GM04504 (cell line): Measurements from ENCODE around the gene TMEM258.

ENCODE experiments used
- DNase-seq: peaks from one replicate; pipeline ENCODE4 v3.0.0-alpha.2; 2012; ENCODE audit warnings: low read depth

The TMEM258 gene

DNA sequence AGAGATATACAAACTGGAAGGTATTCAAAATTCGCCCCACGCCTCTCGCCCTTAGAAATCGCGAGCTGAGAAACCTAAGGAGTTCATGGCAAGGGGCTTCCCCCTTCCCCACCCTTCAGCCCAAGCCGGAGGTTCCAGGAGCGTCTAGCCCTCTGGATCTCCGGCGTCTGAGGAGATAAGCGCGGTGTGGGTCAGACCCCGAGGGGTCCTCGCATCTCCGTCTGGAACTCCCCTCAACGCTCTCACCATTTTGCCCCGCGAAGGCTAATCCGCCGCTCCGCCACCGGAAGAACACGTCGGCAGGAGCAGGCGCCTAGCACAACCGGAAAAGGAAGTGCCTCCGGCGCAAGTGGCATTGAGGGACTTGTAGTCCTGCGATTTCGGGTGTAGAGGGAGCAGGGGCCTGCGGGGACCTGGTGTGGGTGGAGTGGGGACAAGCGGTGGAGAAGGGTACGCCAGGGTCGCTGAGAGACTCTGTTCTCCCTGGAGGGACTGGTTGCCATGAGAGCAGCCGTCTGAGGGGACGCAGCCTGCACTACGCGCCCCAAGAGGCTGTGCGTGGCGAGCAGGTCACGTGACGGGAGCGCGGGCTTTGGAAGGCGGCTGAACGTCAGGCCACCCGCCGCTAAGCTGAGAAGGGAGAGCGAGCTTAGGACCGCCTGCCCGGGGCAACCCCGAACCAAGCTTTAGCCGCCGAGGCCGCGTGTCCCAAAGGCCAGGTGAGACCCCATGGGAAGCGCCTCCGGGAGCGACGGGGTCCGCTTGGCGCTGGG lies at the start of gene TMEM258, which contains the start of gene FEN1:
Gene TMEM258 (minus strand): TSS at position 290 of the 773 bp plus-strand sequence. CDS start 41 bp downstream, at position 249.
Gene FEN1 (plus strand): TSS at position 602 of the 773 bp plus-strand sequence. CDS start 2,451 bp downstream, outside the sequence.
- peak; percentile 85 for DNase-seq

DNA sequence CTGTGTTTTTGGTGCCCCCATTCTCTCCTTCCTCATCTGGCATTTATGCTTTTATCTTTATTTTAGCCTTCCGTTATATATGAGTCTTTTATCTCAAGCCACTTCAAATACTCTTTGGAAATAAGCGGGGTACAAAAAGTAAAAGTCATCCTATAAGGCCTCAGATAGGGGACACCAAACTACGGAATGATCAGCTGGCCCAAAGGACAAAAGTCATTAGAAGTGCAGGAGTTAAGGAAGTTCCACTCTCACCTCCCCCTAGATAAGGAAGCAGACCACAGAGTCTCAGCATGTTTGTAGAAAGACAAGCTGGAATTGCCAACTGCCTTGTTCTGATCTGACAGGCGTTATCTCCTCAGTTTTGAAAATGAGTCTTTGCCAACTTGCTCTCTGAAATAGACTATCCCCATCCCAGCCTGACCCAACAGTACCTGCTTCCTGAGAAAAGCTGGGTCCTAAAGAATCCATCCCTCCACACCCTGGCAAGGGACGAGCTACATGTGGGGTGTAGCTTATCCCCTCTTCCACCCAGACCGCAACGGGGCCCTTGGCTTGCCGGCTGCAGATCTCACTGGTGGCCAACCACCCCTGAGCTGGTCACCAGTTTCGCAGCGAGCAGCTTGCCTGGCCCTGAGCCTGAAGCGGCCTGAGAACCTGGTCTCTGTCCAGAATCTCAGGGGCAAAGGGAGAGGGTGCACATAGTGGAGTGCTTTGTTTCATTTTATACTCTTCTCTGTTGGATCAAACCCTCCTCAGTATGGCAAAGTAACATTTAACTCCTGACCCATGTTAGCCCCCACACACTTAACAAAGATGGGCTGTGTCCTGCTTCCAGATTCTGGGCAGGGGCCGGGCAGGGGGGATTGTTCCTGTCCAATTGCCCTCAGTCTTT lies 49.5 kb upstream of the TMEM258 start:
- DNase-seq = no peak

DNA sequence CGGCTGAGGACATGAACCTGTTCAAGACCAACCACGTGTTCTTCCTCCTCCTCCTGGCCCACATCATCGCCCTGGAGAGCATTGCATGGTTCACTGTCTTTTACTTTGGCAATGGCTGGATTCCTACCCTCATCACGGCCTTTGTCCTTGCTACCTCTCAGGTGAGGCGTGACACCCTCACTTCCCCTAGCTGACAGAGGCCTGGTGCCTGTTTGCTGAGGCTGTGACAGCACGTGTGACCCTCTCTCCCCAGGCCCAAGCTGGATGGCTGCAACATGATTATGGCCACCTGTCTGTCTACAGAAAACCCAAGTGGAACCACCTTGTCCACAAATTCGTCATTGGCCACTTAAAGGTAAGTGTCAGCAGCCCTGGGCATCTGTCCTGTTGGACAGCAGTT lies 48.0 kb upstream of the TMEM258 start:
- no peak for DNase-seq

DNA sequence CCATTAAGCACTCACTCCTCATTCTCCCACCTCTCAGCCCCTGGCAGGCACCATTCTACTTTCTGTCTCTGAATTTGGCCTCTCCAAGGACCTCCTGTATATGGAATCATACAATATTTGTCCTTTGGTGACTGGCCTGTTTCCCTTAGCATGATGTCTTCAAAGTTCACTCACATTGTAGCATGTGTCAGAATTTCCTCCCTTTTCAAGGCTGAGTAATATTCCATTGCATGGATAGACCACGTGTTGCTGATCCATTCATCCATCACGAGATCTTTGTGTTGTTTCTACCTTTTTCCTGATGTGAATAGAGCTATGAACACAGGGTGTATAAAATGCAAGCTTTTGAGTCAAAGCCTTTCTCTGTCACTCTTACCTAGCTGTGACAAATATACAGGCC lies 47.3 kb upstream of the TMEM258 start:
- DNase-seq = no peak

DNA sequence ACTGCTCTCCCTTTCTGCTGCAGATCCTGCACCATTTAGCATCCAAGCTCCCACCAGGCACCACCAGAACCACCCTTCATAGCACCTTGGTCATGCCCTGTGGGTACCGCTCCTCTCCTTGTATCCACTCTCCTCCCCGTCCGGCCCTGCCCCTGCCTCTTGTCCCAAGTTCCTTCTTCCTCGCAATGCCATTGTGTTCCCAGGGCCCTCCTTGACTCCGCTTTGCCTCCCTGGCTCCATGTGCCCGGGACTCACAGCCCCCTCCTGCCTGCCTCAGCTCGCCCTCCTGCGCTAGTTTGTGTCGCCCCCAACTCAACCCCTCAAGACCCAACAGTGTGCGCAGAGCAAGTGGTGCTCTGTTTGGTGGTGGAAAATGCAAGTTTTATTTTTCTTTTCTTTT lies 46.5 kb upstream of the TMEM258 start:
- no peak for DNase-seq

DNA sequence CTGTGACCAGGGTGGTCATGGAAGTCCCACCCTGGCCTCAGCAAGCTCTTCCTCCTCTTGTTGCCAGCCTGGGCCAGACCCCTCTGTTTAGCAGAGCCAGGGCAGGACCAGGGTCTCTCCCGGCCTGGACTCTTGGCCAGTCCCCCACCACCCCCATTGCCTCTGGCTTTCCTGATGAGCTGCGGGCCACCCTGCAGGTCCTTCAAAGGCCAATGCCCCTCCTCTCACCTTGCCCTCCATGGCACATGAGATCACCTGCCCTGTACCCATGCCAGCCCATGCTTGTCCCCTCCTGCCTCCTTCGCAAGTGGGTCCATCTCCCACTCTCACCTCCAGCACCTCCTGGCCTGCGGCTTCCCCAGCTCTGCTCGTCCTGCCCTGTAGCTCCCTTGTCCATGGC lies 46.1 kb upstream of the TMEM258 start:
- no peak for DNase-seq

DNA sequence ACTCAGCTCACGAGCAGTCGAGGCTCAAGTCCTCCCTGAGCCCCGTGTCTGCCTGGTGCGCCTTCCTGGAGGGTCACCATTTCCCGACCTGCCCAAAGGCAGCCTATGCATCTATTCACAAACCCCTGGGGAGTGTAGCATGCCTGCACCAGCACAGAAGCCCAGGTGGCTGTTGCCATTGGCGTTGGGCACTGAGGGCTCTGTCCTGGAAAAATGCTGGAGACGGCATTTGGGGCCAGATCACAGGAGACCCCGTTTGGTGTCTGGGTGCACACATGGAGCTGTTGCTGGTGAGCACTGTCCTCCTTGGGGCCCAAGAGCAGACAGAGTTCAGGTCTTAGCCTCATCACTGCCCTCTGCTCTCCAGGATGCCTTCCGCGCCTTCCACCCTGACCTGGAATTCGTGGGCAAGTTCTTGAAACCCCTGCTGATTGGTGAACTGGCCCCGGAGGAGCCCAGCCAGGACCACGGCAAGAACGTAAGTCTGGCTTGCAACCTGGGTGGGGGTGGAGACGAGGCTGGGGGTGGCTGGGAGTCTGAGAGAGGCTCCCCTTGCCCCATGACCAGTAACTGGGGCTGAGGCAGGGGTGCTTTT lies 45.1 kb upstream of the TMEM258 start:
- no peak for DNase-seq

DNA sequence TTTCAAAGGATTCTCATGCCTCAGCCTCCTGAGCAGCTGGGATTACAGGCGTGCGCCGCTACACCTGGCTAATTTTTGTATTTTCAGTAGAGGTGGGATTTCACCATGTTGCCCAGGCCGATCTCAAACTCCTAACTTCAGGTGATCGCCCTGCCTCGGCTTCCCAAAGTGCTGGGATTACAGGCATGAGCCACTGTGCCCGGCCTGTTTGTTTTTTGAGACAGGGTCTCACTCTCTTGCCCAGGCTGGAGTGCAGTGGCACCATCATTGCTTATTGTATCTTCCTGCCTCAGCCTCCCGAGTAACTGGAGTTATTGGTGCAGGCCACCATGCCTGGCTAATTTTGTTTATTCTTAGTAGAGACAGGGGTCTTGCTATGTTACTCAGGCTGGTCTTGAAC lies 43.8 kb upstream of the TMEM258 start:
- DNase-seq = no peak

DNA sequence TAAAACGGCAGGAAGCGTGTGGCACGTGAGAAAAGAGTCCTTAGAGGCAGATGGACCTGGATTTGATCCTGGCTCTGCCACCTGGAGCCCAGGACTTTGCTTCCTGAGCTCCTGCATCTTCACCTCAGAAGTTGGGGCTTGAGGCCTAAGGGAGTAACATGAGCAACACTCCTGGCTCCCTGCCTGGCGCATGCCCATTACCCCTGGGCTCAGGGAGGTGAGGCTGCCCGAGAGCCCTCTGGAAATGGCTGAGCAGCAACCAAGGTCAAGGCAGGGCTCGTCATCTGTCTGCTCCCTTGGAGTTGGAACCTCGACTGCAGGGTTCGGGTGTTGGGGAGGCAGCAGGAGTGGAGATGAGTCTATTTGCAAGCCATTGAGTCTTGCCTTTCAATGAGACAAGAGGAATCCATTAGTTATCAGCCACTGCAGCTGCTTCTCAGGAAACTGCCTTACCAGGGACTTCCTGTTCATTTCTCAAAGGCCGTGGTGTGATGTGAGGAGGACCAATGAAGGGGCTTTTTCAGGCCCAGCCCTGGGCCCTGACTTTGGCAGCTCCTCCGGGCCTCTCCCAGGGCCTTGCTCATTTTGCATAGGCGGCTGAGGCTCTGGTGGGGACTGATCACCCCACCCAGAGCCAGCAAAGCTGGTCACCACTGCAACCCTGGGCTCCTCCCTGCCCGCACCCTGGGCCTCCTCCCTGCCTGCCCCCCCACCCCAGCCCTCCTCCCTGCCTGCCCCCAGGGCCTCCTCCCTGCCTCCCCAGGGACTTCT lies 42.1 kb upstream of the TMEM258 start:
- DNase-seq = no peak

DNA sequence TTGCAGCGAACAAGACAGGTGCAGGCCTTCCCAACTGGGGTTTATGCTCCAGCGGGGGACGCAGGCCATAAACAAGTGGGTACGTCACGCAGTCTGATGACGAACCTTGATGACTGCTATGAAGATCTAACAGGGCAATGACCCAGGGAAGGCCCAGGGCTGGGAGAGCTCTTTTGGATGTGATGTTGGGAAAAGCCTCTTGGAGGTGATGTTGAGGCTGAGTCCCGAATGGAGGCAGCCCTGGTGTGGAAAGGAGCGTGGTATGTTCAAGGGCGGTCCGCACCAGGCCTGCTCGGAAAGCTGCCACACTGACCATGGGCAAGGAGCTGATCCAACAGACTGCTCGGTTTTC lies 41.5 kb upstream of the TMEM258 start:
- DNase-seq = no peak

DNA sequence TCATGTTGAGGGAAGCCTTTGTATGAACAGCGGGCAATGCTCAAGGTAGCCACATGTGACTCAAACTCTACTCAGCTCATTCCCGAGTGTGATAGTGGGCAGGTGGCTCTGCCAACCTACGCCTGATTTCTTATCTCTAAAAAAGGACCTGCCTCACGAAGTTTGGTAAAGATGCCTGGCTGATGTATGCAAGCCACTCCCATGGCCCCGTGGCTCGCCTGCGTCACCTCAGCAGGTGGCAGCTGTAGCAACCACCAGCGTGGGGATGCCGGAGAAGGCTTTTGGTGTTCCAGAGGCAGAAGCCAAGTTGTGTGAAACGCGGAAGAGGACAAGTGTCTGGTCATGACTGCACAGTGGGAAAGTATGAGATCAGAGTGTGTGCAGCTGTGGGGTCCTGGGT lies 41.1 kb upstream of the TMEM258 start:
- no peak for DNase-seq

DNA sequence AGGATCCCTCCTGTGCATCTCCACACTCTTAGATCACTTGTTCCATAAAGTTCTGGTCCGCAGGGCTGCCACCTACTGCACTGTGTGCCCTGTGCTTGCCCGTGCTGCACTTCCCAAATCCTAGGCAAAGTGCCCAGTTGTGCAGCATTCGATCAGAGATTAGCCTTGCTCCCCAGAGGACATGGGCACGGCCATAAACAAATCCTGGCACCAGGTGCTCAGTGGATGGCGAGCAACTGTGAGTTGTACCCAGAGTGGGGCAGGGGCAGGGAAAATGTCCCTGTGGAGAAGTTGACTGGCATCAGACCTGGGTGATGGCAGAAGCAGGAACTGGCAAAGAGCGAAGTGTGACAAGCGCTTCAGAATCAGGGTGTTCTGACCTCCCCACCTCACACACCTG lies 40.4 kb upstream of the TMEM258 start:
- no peak for DNase-seq

DNA sequence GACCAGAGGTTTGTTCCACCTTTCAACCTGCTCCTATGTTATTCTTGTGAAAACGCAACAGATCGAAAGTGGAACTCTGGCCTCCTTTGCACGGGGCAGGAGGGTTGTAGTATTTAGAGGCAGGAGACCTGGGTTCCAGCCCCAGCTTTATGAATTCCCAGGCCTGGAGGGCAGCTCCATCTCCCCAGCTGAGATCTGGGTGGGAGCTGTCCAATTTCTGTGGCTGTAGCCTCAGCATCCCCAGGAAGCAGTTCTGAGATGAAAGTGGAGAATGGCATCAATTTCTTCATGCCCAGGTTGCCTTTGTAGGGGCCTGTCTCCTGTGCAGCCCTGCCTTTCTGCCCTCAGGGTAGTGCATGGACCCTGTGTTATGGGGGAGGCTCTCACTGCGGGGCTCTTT lies 39.8 kb upstream of the TMEM258 start:
- DNase-seq = no peak

DNA sequence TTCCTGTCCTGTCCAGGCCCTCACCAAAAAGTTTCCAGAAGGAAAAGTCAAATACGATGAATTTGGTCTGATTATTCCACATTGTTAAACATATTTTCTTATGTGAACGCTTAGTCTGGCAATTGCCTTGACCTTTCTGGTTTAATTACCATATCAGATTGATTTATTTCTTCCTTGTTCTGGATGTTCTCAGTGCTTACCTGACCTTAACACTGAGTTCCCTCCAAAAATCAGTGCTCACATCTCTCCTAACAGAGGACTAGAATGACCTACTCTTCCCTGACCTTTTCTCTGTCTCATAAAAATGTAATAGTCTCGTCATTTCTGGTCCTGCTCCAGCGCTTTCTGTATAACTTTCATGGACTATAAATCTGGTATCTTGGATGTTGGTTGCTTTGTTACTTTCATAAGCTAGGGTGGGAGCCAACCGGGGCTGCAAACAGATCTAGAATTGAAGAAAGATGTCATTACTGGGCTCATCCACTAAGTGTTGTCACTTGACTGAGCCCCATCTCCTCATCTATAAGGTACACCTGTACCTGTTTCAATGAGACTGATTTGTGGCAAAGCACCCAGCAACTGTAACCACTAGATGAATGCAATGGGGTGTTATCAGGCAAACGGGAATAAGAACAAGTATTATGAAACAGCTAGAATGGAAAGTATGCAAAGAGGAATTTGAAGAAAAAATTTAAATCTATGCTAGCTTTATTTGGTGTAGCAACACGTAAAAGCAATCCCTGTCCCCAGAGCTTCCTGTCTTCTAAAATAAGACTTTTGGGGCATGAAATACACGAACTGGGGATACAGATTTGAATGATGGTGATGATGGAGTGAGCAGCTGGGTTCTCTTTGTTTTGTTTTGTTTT lies 38.1 kb upstream of the TMEM258 start:
- no peak for DNase-seq

DNA sequence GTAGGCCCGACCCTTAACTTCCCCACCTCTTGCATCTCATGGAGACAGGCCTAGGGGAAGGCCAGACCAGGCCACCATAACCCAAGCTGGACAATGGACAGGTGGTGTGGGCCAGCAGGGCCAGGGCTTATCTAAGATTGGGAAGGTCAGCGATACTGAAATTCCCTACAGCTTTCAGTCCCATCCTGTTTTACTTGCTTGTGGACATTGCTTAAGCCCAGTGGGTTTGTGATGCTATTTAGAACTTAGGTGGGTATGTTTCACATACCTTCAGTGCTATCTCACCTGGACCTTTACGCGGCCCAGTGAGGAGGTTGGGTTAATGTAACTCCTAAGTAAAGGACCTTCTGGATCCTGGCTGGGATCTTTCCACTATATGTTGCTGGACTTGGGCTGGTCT lies 37.4 kb upstream of the TMEM258 start:
- no peak for DNase-seq

DNA sequence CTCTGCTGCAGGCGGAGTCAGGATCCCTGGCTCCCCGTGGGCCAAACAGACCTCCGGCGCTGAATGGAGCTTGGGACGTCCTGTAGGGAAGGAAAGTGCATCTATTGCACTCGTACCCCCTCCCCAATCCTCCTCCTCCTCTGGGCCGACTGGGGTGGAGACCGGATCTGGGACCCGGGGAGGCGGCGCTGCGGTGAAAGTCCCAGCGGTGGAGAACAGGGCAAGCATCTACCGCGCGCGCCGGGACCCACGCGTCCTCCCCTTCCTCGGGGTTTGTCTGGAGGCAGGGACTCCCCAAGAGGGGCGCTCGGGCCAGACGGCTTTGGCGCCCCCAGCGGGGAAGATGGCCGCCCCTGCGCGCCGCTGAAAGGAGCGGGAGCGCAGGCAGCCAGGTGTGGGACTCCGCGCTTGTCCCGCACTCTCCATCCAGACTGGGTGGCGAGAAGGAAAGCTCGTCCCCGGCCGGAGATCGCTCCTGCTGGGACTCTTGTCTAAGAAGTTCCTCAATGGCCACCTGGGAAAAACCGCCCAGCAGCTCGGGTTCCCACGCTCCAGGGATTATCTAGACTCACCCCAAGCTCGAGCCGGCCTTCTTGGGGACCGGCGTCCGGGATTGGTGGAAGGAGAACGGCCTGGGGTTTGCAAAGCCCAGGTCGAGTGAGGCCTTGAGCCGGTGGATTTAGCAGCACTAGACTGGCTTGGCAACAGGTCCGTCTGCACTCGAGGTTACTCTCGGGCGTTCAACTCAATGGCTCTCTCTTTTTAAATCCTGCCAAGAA lies 36.4 kb upstream of the TMEM258 start:
- DNase-seq = no peak

DNA sequence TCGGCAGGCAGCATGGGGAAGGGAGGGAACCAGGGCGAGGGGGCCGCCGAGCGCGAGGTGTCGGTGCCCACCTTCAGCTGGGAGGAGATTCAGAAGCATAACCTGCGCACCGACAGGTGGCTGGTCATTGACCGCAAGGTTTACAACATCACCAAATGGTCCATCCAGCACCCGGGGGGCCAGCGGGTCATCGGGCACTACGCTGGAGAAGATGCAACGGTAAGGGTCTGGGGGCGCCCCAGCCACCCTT lies 35.9 kb upstream of the TMEM258 start:
- no peak for DNase-seq

DNA sequence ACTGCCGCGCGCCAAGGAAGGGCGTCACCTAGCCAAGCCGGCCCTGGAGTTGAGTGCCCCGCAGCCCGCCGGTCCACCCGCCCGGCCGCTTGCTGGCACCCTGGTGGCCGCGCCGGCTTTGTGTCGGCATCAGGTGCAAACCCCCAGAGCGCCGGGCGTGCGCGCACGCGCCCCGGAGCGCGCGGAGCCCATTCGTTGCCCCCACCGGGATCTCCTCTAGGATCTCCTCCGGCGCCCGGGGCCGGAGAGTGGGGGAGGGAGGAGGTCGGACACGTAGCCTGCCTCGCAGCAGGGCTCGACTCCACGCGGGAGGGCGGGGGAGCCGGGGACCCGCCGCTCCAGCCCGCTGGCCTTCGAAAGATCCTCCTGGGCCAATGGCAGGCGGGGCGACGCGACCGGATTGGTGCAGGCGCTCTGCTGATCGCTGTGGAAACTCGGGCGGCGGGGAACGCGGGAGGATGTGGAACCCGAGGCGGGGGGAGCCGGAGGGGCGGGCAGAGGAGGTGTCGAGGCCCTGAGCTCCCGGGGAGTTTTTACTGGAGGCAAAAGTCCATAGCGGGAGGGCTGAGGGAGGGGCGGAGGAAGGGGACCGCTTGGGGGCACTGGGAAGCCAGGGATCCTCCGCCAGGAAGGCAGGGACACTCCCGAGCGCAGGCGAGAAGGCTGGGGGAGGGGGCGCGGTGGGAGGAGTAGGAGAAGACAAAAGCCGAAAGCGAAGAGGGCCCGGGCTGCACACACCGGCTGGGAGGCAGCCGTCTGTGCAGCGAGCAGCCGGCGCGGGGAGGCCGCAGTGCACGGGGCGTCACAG lies 35.4 kb upstream of the TMEM258 start, which contains the start of gene FADS2:
Gene FADS2 (plus strand): TSS at position 730 of the 808 bp plus-strand sequence. CDS start 91 bp downstream, outside the sequence.
- DNase-seq = peak; percentile 66

DNA sequence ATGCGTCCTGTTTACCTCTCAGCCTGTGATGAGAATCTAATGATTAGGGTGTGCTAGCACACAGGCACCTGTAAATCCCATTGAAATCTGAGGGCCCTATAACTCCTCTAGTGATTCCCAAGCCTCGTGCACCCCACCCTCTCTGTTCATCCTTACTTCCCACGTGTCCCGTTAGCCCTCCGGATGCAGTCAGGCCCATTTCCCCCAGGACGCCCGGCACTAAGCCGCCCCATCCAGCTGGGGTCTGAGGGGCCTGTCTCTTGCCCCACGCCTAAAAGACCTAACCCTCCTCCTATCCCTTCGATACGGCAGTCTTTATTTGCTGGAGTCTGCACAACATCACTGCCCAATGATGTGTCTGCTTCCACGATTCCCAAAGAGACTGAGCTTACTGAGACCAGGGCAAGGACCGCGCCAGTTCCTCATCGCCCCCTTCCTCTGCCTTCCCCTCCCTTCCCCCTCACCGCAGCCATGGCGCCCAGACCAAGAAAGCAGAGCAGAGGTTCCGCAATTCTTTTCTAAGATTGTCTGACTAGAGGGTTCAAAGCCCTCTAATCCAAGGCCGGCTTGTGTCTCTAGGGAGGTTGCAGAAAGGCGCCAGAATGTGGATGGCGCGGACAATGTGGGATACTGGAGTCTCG lies 34.7 kb upstream of the TMEM258 start:
- no peak for DNase-seq
